ENCODE measurements around the gene NCAPD2.
"Not testable (repeated sequence)": the region's sequence is repeated elsewhere in the genome, so short reads cannot be mapped to it uniquely, and the experiment has no call there.

GRCh38 chr12:6475233-6475975 lies 18.5 kb upstream of the NCAPD2 start:
- not testable (repeated sequence) for TF ChIP-seq EZH2 (IDR thresholded peaks at IDR 0.05; ENCODE audit: low read length); CTCF (optimal IDR thresholded peaks at IDR 0.05 in 1 of 3, IDR thresholded peaks at IDR 0.05 in 1 of 3, conservative IDR thresholded peaks at IDR 0.05 in 1 of 3; ENCODE audit: extremely low read depth in 1 of 3, insufficient read depth in 2 of 3, low read length in 3 of 3)
